Jurkat, Clone E6-1 (cell line): ENCODE measurements around the gene RHOC.
A peak's percentile ranks its signal among the peaks of the same experiment; 100 is the strongest.

Experiments
- DNase-seq: peaks from one replicate; pipeline ENCODE4 v3.0.0-alpha.2; 2011; ENCODE audit warnings: low read depth, low spot score
- H3K4me3 ChIP-seq: 2 replicates; pipeline ENCODE4 v1.5.1; 2011; ENCODE audit warnings: mild to moderate bottlenecking, low read length, control low read depth, moderate library complexity

The RHOC gene

GRCh38 chr1:112704934-112705627, 1.8 kb downstream of the RHOC start:
- DNase-seq = peak; percentile 96
- H3K4me3 ChIP-seq = peak overlapping the region; percentile 74

- peak overlapping the region; percentile 74 for H3K4me3 ChIP-seq
These were observed 2.5 kb downstream of the RHOC start for GRCh38 chr1:112704391-112704933.

GRCh38 chr1:112703706-112704105, 3.2 kb downstream of the RHOC start:
- H3K4me3 ChIP-seq = no peak overlapping the region; the same call in 1 of the 2 replicates
- DNase-seq = no peak

More at GRCh38 chr1:112704391-112704933, 2.5 kb downstream of the RHOC start:
- DNase-seq = no peak

GRCh38 chr1:112702420-112703261, 4.3 kb downstream of the RHOC start:
- H3K4me3 ChIP-seq = no peak overlapping the region
- DNase-seq = no peak

- no peak overlapping the region for H3K4me3 ChIP-seq
- DNase-seq = no peak
These were observed 4.9 kb downstream of the RHOC start for GRCh38 chr1:112702067-112702395.

- no peak overlapping the region for H3K4me3 ChIP-seq
- DNase-seq = no peak
These were observed 5.5 kb downstream of the RHOC start for GRCh38 chr1:112701227-112702066.

GRCh38 chr1:112700290-112701226, 6.4 kb downstream of the RHOC start:
- DNase-seq = peak; percentile 70
- H3K4me3 ChIP-seq = no peak overlapping the region

GRCh38 chr1:112699425-112700144, 7.3 kb downstream of the RHOC start:
- DNase-seq = no peak
- H3K4me3 ChIP-seq = no peak overlapping the region

- no peak overlapping the region for H3K4me3 ChIP-seq
- no peak for DNase-seq
These were observed 8.3 kb downstream of the RHOC start for GRCh38 chr1:112698366-112699310.

GRCh38 chr1:112697781-112698201, 9.1 kb downstream of the RHOC start:
- H3K4me3 ChIP-seq = no peak overlapping the region
- no peak for DNase-seq

GRCh38 chr1:112696578-112697314, 10.2 kb downstream of the RHOC start:
- H3K4me3 ChIP-seq = no peak overlapping the region
- DNase-seq = no peak

GRCh38 chr1:112695276-112695675, 11.7 kb downstream of the RHOC start:
- DNase-seq = no peak
- no peak overlapping the region for H3K4me3 ChIP-seq

- no peak overlapping the region for H3K4me3 ChIP-seq
- DNase-seq = no peak
These were observed 12.5 kb downstream of the RHOC start for GRCh38 chr1:112694363-112694929.

- no peak overlapping the region for H3K4me3 ChIP-seq
- no peak for DNase-seq
These were observed 13.1 kb downstream of the RHOC start for GRCh38 chr1:112693821-112694220.

- H3K4me3 ChIP-seq = no peak overlapping the region
- DNase-seq = no peak
These were observed 14.2 kb downstream of the RHOC start for GRCh38 chr1:112692681-112693080.

- no peak overlapping the region for H3K4me3 ChIP-seq
- DNase-seq = no peak
These were observed 17.1 kb downstream of the RHOC start for GRCh38 chr1:112689842-112690237.
